IMR-90 (cell line): ENCODE results near the gene GOT1. TPM values are rescaled to one million over a fixed set of nuclear protein-coding genes. Genes with fewer than 3 reads are reported as not detected.

ENCODE experiments used
- ATAC-seq: fragments of 200-7000 bp; cut with Tn5 transposase; 2 replicates; pipeline ENCODE4 v1.9.1; 2020; ENCODE audit warnings: low read depth, mild to moderate bottlenecking, moderate library complexity
- BruUV-seq: library from RNA; stranded (reverse); fragments of 400-500 nt; replicated peaks from 2 replicates; lab custom pipeline; 2021; lab: Mats Ljungman, UMichigan
- CTCF ChIA-PET: fragments of 300-600 bp; formaldehyde crosslinking; extraction: SDS; loops from one replicate; lab custom pipeline; 2021; ENCODE audit warnings: antibody characterized with exemption; lab: Yijun Ruan, JAX
- POLR2A ChIA-PET: fragments of 300-600 bp; sonication (Branson Sonifier 250); formaldehyde crosslinking; loops from one replicate; lab custom pipeline; 2022; ENCODE audit warnings: antibody characterized with exemption; ENCODE audit not compliant: unreplicated experiment; lab: Charles Lee
- DNase-seq: peaks from one replicate; pipeline ENCODE4 v3.0.0; 2013
- H2AFZ ChIP-seq: replicated peaks from 2 replicates; pipeline ENCODE3; 2013; ENCODE audit warnings: low read length, mild to moderate bottlenecking; ENCODE audit not compliant: poor library complexity
- H2AK5ac ChIP-seq: 2 replicates; pipeline ENCODE4 v1.6.1; 2013; ENCODE audit warnings: low read depth, low read length, inconsistent platforms
- H2AK9ac ChIP-seq: replicated peaks from 2 replicates; pipeline ENCODE3; 2013; ENCODE audit warnings: mild to moderate bottlenecking, low read depth, low read length, moderate library complexity; ENCODE audit not compliant: poor library complexity
- H2BK120ac ChIP-seq: 2 replicates; pipeline ENCODE4 v1.6.1; 2013; ENCODE audit warnings: low read depth, low read length, inconsistent platforms
- H2BK15ac ChIP-seq: 3 replicates; pipeline ENCODE4 v1.6.1; 2013; ENCODE audit warnings: low read depth, low read length, inconsistent platforms
- H2BK20ac ChIP-seq: 2 replicates; pipeline ENCODE4 v1.6.1; 2013; ENCODE audit warnings: low read depth, mild to moderate bottlenecking, inconsistent platforms, low read length, moderate library complexity
- H2BK5ac ChIP-seq: 2 replicates; pipeline ENCODE4 v1.6.1; 2013; ENCODE audit warnings: mild to moderate bottlenecking, low read depth, low read length, inconsistent platforms; ENCODE audit not compliant: poor library complexity, severe bottlenecking
- H3K14ac ChIP-seq: replicated peaks from 2 replicates; pipeline ENCODE4 v1.6.1; 2013; ENCODE audit warnings: low read depth, low read length, inconsistent platforms
- H3K18ac ChIP-seq: 2 replicates; pipeline ENCODE4 v1.6.1; 2013; ENCODE audit warnings: low read depth, low read length, control low read depth
- H3K23ac ChIP-seq: 2 replicates; pipeline ENCODE4 v1.6.1; 2013; ENCODE audit warnings: low read depth, low read length, inconsistent platforms
- H3K27ac ChIP-seq: 2 replicates; pipeline ENCODE4 v1.5.1; 2013; ENCODE audit warnings: mild to moderate bottlenecking, control low read depth, low read length; ENCODE audit not compliant: insufficient read depth
- H3K27me3 ChIP-seq: 2 replicates; pipeline ENCODE4 v1.6.1; 2013; ENCODE audit warnings: low read length; ENCODE audit not compliant: control insufficient read depth, insufficient read depth
- H3K36me3 ChIP-seq: 2 replicates; pipeline ENCODE4 v1.6.1; 2013; ENCODE audit warnings: low read length, mixed read lengths; ENCODE audit not compliant: control insufficient read depth, insufficient read depth
- H3K4ac ChIP-seq: 2 replicates; pipeline ENCODE4 v1.6.1; 2013; ENCODE audit warnings: low read depth, low read length, inconsistent platforms
- H3K4me1 ChIP-seq: 2 replicates; pipeline ENCODE4 v1.6.1; 2013; ENCODE audit warnings: low read length, mixed read lengths; ENCODE audit not compliant: control insufficient read depth, insufficient read depth
- H3K4me2 ChIP-seq: 2 replicates; pipeline ENCODE4 v1.6.1; 2013; ENCODE audit warnings: low read depth, mild to moderate bottlenecking, control low read depth, low read length, moderate library complexity
- H3K4me3 ChIP-seq: 2 replicates; pipeline ENCODE4 v1.5.1; 2013; ENCODE audit warnings: low read depth, mild to moderate bottlenecking, control low read depth, low read length, moderate library complexity; ENCODE audit not compliant: insufficient read depth
- H3K56ac ChIP-seq: 2 replicates; pipeline ENCODE4 v1.6.1; 2013; ENCODE audit warnings: low read length, inconsistent platforms; ENCODE audit not compliant: insufficient read depth; ENCODE audit errors: extremely low read depth
- H3K79me1 ChIP-seq, 2 experiments: 2 replicates each; pipeline ENCODE4 v1.6.1; 2013; ENCODE audit warnings: low read length in 2 of 2, inconsistent platforms in 1 of 2, low read depth in 1 of 2
- H3K9ac ChIP-seq: 2 replicates; pipeline ENCODE4 v1.6.1; 2013; ENCODE audit warnings: low read depth, low read length, control low read depth
- H3K9me1 ChIP-seq: 2 replicates; pipeline ENCODE4 v1.6.1; 2013; ENCODE audit warnings: low read length, inconsistent platforms; ENCODE audit not compliant: insufficient read depth
- H3K9me3 ChIP-seq: 2 replicates; pipeline ENCODE4 v1.6.1; 2013; ENCODE audit warnings: low read length; ENCODE audit not compliant: control insufficient read depth, insufficient read depth
- H4K20me1 ChIP-seq: 2 replicates; pipeline ENCODE4 v1.6.1; 2013; ENCODE audit warnings: low read length, inconsistent platforms; ENCODE audit not compliant: insufficient read depth
- H4K5ac ChIP-seq: 2 replicates; pipeline ENCODE4 v1.6.1; 2013; ENCODE audit warnings: mild to moderate bottlenecking, low read depth, low read length, control low read depth
- H4K8ac ChIP-seq, 2 experiments: 2 replicates each; pipeline ENCODE4 v1.6.1; 2013; ENCODE audit warnings: low read depth in 2 of 2, low read length in 2 of 2, control low read depth in 1 of 2, inconsistent platforms in 1 of 2
- H4K91ac ChIP-seq: 2 replicates; pipeline ENCODE4 v1.6.1; 2013; ENCODE audit warnings: low read depth, low read length, inconsistent platforms; ENCODE audit not compliant: insufficient read depth
- FOS ChIP-seq: fragments of 150-350 bp; IDR thresholded peaks from 2 replicates; pipeline ENCODE4 v1.6.1; 2016; ENCODE audit warnings: low read depth, low read length
- MAFK ChIP-seq: IDR thresholded peaks from 2 replicates; pipeline ENCODE4 v1.6.1; 2012; ENCODE audit warnings: low read depth, low read length, improper control_type of control experiment
- MAZ ChIP-seq: IDR thresholded peaks from 2 replicates; pipeline ENCODE4 v1.6.1; 2012; ENCODE audit warnings: low read depth, mild to moderate bottlenecking, low read length, improper control_type of control experiment, moderate library complexity, borderline replicate concordance
- RAD21 ChIP-seq: IDR thresholded peaks from 2 replicates; pipeline ENCODE4 v1.6.1; 2012; ENCODE audit warnings: low read length, improper control_type of control experiment
- RCOR1 ChIP-seq: IDR thresholded peaks from 2 replicates; pipeline ENCODE4 v1.6.1; 2012; ENCODE audit warnings: mild to moderate bottlenecking, low read length, improper control_type of control experiment; ENCODE audit not compliant: insufficient replicate concordance
- RFX5 ChIP-seq: IDR thresholded peaks from 2 replicates; pipeline ENCODE4 v1.8.0; 2012; ENCODE audit warnings: low read depth, mild to moderate bottlenecking, low read length, moderate library complexity
- WGBS, 2 experiments: methylation state at CpG; one replicate each; pipeline versions ENCODE4 v1.1.5 to v1.1.7; 2013; ENCODE audit warnings: missing lambda C conversion rate in 2 of 2; ENCODE audit not compliant: insufficient read length in 1 of 2; ENCODE audit errors: extremely low coverage in 2 of 2; 5-methylcytosine and 5-hydroxymethylcytosine counted together
- dilution Hi-C: fragments of 300-500 bp; cut with HindIII; formaldehyde crosslinking; loops from one replicate; pipeline ENCODE4 v1.14.3; 2018; ENCODE audit warnings: low sequenced_read_pairs; ENCODE audit not compliant: unreplicated experiment
- in situ Hi-C: fragments of 300-500 bp; cut with MboI; formaldehyde crosslinking; loops from 3 replicates; pipeline ENCODE4 v1.14.3; 2019; ENCODE audit warnings: low sequenced_read_pairs, inconsistent platforms, mixed read lengths
- intact Hi-C: fragments of 100-400 bp; cut with micrococcal nuclease; formaldehyde crosslinking; loops from 2 replicates; pipeline ENCODE4 v1.10.0; 2022
- polyA plus RNA-seq, 3 experiments: library from polyadenylated mRNA; depleted of rRNA; stranded (reverse); fragments of >200 nt; gene quantifications; 2 replicates each; pipeline ENCODE4 v1.2.3, GENCODE V29; 2012; ENCODE audit warnings: low replicate concordance in 1 of 3
- total RNA-seq: library from RNA; depleted of rRNA; stranded (reverse); fragments of >200 nt; gene quantifications from 2 replicates; pipeline ENCODE4 v1.2.3, GENCODE V29; 2012; rRNA removed
- TF ChIP-seq, protein P1 (sequence below): fragments of 150-350 bp; IDR thresholded peaks from 2 replicates; pipeline ENCODE4 v1.6.1; 2017; ENCODE audit warnings: mild to moderate bottlenecking, antibody characterized with exemption, low read length, low read depth
- TF ChIP-seq, protein P2 (sequence below): conservative IDR thresholded peaks from 2 replicates; pipeline ENCODE4 v1.5.1; 2012; ENCODE audit warnings: mild to moderate bottlenecking, low read depth, low read length, improper control_type of control experiment

Gene GOT1
- total and polyA plus RNA-seq, 2 of the 4 experiments (the other 2 are of a cell fraction): 29.4 to 46.1 TPM

DNA sequence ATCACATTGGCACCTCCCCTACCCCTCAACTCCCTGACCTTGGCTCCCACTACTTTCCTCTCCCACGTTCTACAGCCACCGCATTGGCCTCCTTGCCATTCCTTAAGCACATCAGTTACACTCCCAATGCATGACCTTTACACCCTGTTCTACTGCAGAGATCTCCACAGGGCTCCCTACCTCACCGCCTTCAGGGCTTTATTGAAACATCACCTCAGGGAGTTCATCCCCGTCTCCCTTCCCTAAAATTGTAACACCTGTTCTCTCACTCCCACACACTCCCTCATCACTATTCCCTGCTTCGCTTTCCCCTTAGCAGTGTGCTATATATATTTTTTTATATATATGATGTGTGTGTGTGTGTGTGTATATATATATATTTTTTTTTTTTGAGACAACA lies 82.8 kb downstream of the GOT1 start:
- no CpG with 5 or more reads among the region's 5 CpGs for WGBS, 2 experiments
- Histone ChIP-seq H3K4me3 (no peak overlapping the region), H3K27me3 (no peaks in the 10 kb centered on the region), H3K4me1 (no peaks in the 10 kb centered on the region; the same call in 1 of the 2 replicates), H3K56ac (no peak overlapping the region), H4K5ac (no peak overlapping the region), H4K8ac (no peak overlapping the region), H2BK120ac (no peak overlapping the region), H3K79me1 (no peaks in the 10 kb centered on the region), H2BK15ac (no peak overlapping the region), H3K9me1 (no peaks in the 10 kb centered on the region), H3K23ac (no peak overlapping the region), H3K4ac (no peak overlapping the region), H3K9ac (no peak overlapping the region), H3K36me3 (no peaks in the 10 kb centered on the region), H2AK9ac (no peak overlapping the region), H2AK5ac (no peak overlapping the region), H3K27ac (no peak overlapping the region), H4K91ac (no peak overlapping the region), H2BK20ac (no peak overlapping the region), H3K14ac (no peak overlapping the region), H3K18ac (no peak overlapping the region), H2AFZ (no peak overlapping the region), H3K9me3 (no peaks in the 10 kb centered on the region), H2BK5ac (no peak overlapping the region), H3K4me2 (no peak overlapping the region), H4K20me1 (no peaks in the 10 kb centered on the region)
- intact Hi-C loops (no loop called here), dilution Hi-C loops (no loop called here), in situ Hi-C loops (no loop called here)
- no peak for DNase-seq
- ChIA-PET CTCF (no interaction called here), POLR2A (no interaction called here)
- BruUV-seq: no TSS peak
- ATAC-seq: no peak
- TF ChIP-seq MAFK (no peak), RCOR1 (no peak), FOS (no peak), RFX5 (no peak), RAD21 (no peak), MAZ (no peak)
- TF ChIP-seq, protein P1, sequence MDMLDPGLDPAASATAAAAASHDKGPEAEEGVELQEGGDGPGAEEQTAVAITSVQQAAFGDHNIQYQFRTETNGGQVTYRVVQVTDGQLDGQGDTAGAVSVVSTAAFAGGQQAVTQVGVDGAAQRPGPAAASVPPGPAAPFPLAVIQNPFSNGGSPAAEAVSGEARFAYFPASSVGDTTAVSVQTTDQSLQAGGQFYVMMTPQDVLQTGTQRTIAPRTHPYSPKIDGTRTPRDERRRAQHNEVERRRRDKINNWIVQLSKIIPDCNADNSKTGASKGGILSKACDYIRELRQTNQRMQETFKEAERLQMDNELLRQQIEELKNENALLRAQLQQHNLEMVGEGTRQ: no peak
- TF ChIP-seq, protein P2, sequence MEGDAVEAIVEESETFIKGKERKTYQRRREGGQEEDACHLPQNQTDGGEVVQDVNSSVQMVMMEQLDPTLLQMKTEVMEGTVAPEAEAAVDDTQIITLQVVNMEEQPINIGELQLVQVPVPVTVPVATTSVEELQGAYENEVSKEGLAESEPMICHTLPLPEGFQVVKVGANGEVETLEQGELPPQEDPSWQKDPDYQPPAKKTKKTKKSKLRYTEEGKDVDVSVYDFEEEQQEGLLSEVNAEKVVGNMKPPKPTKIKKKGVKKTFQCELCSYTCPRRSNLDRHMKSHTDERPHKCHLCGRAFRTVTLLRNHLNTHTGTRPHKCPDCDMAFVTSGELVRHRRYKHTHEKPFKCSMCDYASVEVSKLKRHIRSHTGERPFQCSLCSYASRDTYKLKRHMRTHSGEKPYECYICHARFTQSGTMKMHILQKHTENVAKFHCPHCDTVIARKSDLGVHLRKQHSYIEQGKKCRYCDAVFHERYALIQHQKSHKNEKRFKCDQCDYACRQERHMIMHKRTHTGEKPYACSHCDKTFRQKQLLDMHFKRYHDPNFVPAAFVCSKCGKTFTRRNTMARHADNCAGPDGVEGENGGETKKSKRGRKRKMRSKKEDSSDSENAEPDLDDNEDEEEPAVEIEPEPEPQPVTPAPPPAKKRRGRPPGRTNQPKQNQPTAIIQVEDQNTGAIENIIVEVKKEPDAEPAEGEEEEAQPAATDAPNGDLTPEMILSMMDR: no peak

Other genes with a start within 250 kb of the GOT1 start
- not detected in 2 replicates for gene HPSE2, start 194.8 kb downstream of the GOT1 start, total RNA-seq
- gene HPSE2, start 194.8 kb downstream of the GOT1 start, polyA plus RNA-seq (2012; rRNA removed): not detected in 2 replicates
- 0.18 and 0.28 TPM in 2 replicates for gene CNNM1, start 101.3 kb downstream of the GOT1 start, total RNA-seq
- 0.32 and 0.39 TPM in 2 replicates for gene CNNM1, start 101.3 kb downstream of the GOT1 start, polyA plus RNA-seq (2012; rRNA removed)
- gene NKX2-3, start 102.3 kb upstream of the GOT1 start, total RNA-seq: not detected in 2 replicates
- not detected in 2 replicates for gene NKX2-3, start 102.3 kb upstream of the GOT1 start, polyA plus RNA-seq (2012; rRNA removed)
- gene SLC25A28, start 189.8 kb upstream of the GOT1 start, total RNA-seq: 9.2 and 13.1 TPM in 2 replicates
- gene SLC25A28, start 189.8 kb upstream of the GOT1 start, polyA plus RNA-seq (2012; rRNA removed): 26.3 and 29.8 TPM in 2 replicates
- gene ENTPD7, start 228.9 kb upstream of the GOT1 start, total RNA-seq: 20.0 and 23.3 TPM in 2 replicates
- gene ENTPD7, start 228.9 kb upstream of the GOT1 start, polyA plus RNA-seq (2012; rRNA removed): 6.5 and 8.0 TPM in 2 replicates